ENCODE measurements around the gene FAM20B. TPM values are rescaled to one million over a fixed set of nuclear protein-coding genes. Genes with fewer than 3 reads are reported as not detected.

Gene FAM20B
- total and polyA plus RNA-seq, 2 experiments from 2014 or later: 10.9 to 16.2 TPM

- H3K9me3 ChIP-seq (ENCODE audit: low read depth): no peaks in the 10 kb centered on the region
- DNase-seq (ENCODE audit: low read depth in 1 of 2, low spot score in 1 of 2): peak in 1 of 2 donors; percentile 56
- H3K36me3 ChIP-seq: no peaks in the 10 kb centered on the region
- no peak overlapping the region for H3K27ac ChIP-seq
- TF ChIP-seq CTCF (IDR thresholded peaks at IDR 0.05; ENCODE audit: low read depth, low read length): no peak
- H3K4me3 ChIP-seq: no peak overlapping the region
- peaks cover 8% of the 10 kb centered on the region for H3K4me1 ChIP-seq (ENCODE audit: low read depth)
- no peaks in the 10 kb centered on the region for H3K27me3 ChIP-seq
Measured at GRCh38 chr1:179058487-179059483, 33.1 kb downstream of the FAM20B start.

- H3K27me3 ChIP-seq: no peaks in the 10 kb centered on the region
- no peak for DNase-seq (ENCODE audit: low read depth in 1 of 2, low spot score in 1 of 2)
- no peak for TF ChIP-seq CTCF (IDR thresholded peaks at IDR 0.05; ENCODE audit: low read depth, low read length)
- H3K27ac ChIP-seq: no peak overlapping the region
- no peaks in the 10 kb centered on the region for H3K9me3 ChIP-seq (ENCODE audit: low read depth)
- H3K36me3 ChIP-seq: peaks cover 9% of the 10 kb centered on the region
- H3K4me3 ChIP-seq: no peak overlapping the region
- peaks cover 8% of the 10 kb centered on the region for H3K4me1 ChIP-seq (ENCODE audit: low read depth)
Measured at GRCh38 chr1:179061360-179062282, 35.9 kb downstream of the FAM20B start.

- Histone ChIP-seq H3K36me3 (peaks cover 14% of the 10 kb centered on the region), H3K9me3 (ENCODE audit: low read depth) (no peaks in the 10 kb centered on the region), H3K27ac (no peak overlapping the region), H3K4me1 (ENCODE audit: low read depth) (no peaks in the 10 kb centered on the region), H3K4me3 (no peak overlapping the region), H3K27me3 (no peaks in the 10 kb centered on the region)
- DNase-seq (ENCODE audit: low read depth in 1 of 2, low spot score in 1 of 2): no peak
- TF ChIP-seq CTCF (IDR thresholded peaks at IDR 0.05; ENCODE audit: low read depth, low read length): no peak
Measured at GRCh38 chr1:179066471-179066870, 40.8 kb downstream of the FAM20B start.

- DNase-seq (ENCODE audit: low read depth in 1 of 2, low spot score in 1 of 2): peak in 1 of 2 donors; percentile 81
- Histone ChIP-seq H3K27ac (no peak overlapping the region), H3K36me3 (no peaks in the 10 kb centered on the region), H3K9me3 (ENCODE audit: low read depth) (no peaks in the 10 kb centered on the region), H3K4me1 (ENCODE audit: low read depth) (no peaks in the 10 kb centered on the region), H3K27me3 (no peaks in the 10 kb centered on the region), H3K4me3 (no peak overlapping the region)
- no peak for TF ChIP-seq CTCF (IDR thresholded peaks at IDR 0.05; ENCODE audit: low read depth, low read length)
Measured at GRCh38 chr1:179077396-179077795, 51.7 kb downstream of the FAM20B start.

GRCh38 chr1:179079113-179079761 is 53.5 kb downstream of the FAM20B start:
- peak; percentile 75 for TF ChIP-seq CTCF (IDR thresholded peaks at IDR 0.05; ENCODE audit: low read depth, low read length)
- Histone ChIP-seq H3K27ac (no peak overlapping the region), H3K36me3 (no peaks in the 10 kb centered on the region), H3K4me3 (no peak overlapping the region), H3K4me1 (ENCODE audit: low read depth) (no peaks in the 10 kb centered on the region), H3K27me3 (no peaks in the 10 kb centered on the region), H3K9me3 (ENCODE audit: low read depth) (no peaks in the 10 kb centered on the region)
- peak; percentile 83 to 88 for DNase-seq (ENCODE audit: low read depth in 1 of 2, low spot score in 1 of 2)

Measured in cardiac muscle cell (in vitro differentiated cells and primary cell).